Lower leg skin (tissue), 4 donors: Measurements from ENCODE around the gene MTRR. TPM values are rescaled to one million over a fixed set of nuclear protein-coding genes. Genes with fewer than 3 reads are reported as not detected.

Experiments
- DNase-seq, 2 donors: peaks; one replicate each; pipeline ENCODE4 v3.0.0-alpha.2; 2019; ENCODE audit warnings: low spot score in 2 of 2
- H3K4me3 ChIP-seq: fragments of 200-600 bp; sonication (generic); 2 replicates; pipeline ENCODE4 v1.5.1; 2017; ENCODE audit warnings: mild to moderate bottlenecking, low read depth; ENCODE audit not compliant: poor library complexity, severe bottlenecking
- POLR2A ChIP-seq, 2 donors: fragments of 450-650 bp; IDR thresholded peaks; one replicate each; pipeline ENCODE4 v1.6.1; 2016 to 2017; ENCODE audit warnings: antibody characterized with exemption in 2 of 2, mild to moderate bottlenecking in 1 of 2, moderate library complexity in 1 of 2
- WGBS, 2 donors: methylation state at CpG; one replicate each; pipeline ENCODE4 v1.1.5; 2018; 5-methylcytosine and 5-hydroxymethylcytosine counted together
- intact Hi-C: fragments of 100-400 bp; cut with DNase I; formaldehyde crosslinking; loops from one replicate; pipeline ENCODE4 v1.15.0; 2023; ENCODE audit warnings: low total_unique reads
- total RNA-seq, 4 donors: library from RNA; depleted of rRNA; stranded (reverse); fragments of >200 nt; gene quantifications; one replicate each; pipeline ENCODE4 v1.1.0, GENCODE V29; 2016
- TF ChIP-seq, protein P1 (sequence below), 3 donors: fragments of 450-650 bp; IDR thresholded peaks; one replicate each; pipeline ENCODE4 v1.5.1; 2016; ENCODE audit warnings: antibody characterized with exemption in 3 of 3, mild to moderate bottlenecking in 3 of 3, moderate library complexity in 2 of 3

The MTRR gene
- total RNA-seq, 4 donors from 2014 or later, result 22.6 to 45.4 (median 30.5) TPM

DNA sequence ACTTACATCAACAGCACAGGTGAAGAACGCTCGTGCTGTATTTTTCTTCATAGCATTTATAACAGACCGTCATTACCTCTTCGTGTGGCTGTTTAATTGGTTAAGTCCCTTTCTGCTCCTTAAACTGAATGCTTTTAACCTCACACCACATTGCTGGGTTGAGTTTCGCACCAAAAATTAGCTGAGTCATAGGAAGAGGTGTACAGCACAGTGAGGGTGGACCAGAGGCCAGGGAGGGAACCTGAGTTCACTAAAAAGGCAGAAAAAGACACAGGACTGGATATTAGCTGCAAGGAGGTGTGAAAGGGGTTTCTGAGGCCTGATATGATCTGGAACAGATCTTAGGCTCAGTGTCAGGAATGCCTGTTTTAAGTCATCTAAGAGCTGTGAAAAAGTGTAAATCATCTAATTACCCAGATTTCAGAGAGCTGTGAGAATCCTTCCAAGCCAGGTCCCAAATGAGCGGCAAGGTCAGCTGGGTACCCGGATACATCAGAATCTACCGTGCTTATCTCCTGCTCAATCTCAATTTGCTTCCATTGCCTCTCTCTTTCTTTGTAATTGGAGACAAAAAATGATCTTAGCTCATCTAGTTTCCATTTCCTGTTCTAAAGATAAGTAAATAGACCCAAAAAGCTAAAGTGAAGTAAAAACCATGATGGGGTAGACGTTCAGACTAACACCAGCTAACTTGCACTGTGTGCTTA lies 10.9 kb upstream of the MTRR start:
- no peak for DNase-seq
- 72 to 76% methylated on average over 9 of the region's 9 CpGs for WGBS, 2 donors
- no peak overlapping the region for H3K4me3 ChIP-seq
- intact Hi-C loops, result no loop called here
- TF ChIP-seq, protein P1, sequence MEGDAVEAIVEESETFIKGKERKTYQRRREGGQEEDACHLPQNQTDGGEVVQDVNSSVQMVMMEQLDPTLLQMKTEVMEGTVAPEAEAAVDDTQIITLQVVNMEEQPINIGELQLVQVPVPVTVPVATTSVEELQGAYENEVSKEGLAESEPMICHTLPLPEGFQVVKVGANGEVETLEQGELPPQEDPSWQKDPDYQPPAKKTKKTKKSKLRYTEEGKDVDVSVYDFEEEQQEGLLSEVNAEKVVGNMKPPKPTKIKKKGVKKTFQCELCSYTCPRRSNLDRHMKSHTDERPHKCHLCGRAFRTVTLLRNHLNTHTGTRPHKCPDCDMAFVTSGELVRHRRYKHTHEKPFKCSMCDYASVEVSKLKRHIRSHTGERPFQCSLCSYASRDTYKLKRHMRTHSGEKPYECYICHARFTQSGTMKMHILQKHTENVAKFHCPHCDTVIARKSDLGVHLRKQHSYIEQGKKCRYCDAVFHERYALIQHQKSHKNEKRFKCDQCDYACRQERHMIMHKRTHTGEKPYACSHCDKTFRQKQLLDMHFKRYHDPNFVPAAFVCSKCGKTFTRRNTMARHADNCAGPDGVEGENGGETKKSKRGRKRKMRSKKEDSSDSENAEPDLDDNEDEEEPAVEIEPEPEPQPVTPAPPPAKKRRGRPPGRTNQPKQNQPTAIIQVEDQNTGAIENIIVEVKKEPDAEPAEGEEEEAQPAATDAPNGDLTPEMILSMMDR (IDR thresholded peaks at IDR 0.05), result no peak
- no peak for TF ChIP-seq POLR2A (IDR thresholded peaks at IDR 0.05)

DNA sequence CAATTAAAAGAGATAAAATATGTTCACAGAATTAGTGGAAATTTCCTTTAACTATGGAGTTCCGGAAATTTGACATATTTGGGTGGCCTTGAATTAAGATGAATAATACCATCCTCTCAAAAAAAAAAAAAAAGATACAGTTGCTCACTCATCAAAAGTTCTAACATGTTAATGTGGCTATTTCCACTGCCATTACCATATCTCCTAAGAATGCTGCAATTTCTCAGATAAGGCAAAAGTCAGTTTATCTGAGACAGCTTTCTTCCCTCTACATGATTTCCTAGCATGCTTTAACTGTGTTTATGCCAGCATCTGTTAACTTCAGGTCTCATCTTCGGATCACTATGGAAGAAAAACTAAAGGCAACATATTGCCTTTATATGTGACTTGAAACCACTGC lies 2.8 kb upstream of the MTRR start:
- 95 to 96% methylated on average over 2 of the region's 2 CpGs for WGBS, 2 donors
- H3K4me3 ChIP-seq, result no peak overlapping the region
- intact Hi-C loops, result no loop called here
- DNase-seq, result no peak
- TF ChIP-seq, protein P1 (IDR thresholded peaks at IDR 0.05), result no peak
- TF ChIP-seq POLR2A (IDR thresholded peaks at IDR 0.05), result no peak

DNA sequence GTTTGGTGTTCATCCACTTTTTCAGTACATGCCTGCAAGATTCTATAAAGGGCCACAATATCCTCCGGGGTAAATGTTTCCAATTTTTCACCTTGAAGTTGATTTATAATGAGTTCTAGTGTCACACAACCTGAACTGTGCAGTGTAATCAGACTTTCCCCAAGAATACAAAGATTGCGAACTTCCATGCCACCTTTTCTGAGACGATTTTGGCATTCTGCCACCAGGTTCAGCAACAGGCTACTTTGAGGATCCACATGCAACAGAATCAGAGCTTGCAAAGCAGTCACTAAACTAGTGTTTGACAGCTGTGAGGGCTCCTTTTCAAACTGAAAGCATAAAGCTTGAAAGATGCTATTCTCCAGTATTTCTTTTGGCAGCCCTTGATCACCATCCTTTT lies 1.7 kb upstream of the MTRR start:
- intact Hi-C loops, result no loop called here
- 65% methylated on average over 3 of the region's 3 CpGs for whole genome bisulfite sequencing, 2 donors
- TF ChIP-seq, protein P1 (IDR thresholded peaks at IDR 0.05), result no peak
- no peak for TF ChIP-seq POLR2A (IDR thresholded peaks at IDR 0.05)
- no peak overlapping the region for H3K4me3 ChIP-seq
- DNase-seq, result no peak

DNA sequence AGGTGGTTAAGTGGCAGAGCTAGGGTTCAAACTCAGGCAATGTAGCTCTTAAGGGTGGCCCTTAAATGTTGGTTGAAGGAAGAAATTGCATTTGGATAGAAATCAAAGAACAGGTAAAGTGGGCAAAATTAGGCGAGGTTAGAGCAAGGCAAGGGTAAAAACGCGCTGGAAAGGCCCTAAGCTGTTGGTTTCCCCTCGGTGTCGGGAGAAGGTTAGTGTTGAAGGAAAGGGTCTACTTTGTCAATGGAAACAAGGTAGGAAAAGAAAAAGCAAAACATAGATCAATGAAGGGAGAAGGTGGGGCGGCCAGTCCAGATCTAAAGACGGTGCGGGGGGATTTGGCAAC lies 548 bp upstream of the MTRR start:
- 0 to 1% methylated on average over 8 of the region's 8 CpGs for WGBS, 2 donors
- DNase-seq, result no peak
- peak overlapping the region; percentile 99 for H3K4me3 ChIP-seq
- TF ChIP-seq, protein P1 (IDR thresholded peaks at IDR 0.05), result no peak
- no peak for TF ChIP-seq POLR2A (IDR thresholded peaks at IDR 0.05)
- intact Hi-C loops, result no loop called here

DNA sequence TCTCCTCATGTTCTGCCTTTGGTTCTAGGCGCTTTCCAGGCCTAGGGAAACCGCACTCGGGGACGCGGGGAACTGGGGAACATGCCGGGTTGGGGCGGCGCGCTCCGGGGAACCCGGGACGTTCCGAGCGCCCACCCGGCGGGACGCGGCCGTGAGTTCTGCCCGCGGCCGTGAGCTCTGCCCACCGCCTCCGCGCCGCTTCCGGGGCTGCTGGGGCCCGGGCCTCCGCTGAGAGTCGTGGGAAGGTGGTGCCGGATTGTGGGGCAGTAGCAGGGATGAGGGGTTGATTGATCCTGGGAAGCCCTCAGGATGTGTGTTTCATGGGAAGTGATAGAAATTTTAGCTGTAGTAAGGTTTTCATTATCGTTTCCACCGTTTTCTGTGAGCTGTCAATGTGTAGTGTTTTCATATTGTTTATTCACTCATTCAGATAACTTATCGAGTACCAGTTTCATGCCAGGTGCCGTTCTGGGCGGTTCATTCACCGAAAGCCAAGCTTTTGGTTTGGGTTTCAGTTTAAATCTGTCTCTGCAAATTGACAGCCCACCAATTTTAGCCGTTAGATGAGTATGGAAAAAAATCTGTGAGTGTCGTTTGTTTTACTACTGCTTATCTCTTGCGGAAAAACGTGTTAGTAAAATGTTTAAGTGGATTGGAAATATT lies 657 bp downstream of the MTRR start:
- no peak for DNase-seq
- intact Hi-C loops, result no loop called here
- no peak for TF ChIP-seq POLR2A (IDR thresholded peaks at IDR 0.05)
- TF ChIP-seq, protein P1 (IDR thresholded peaks at IDR 0.05), result no peak
- WGBS, 2 donors, result 2 to 3% methylated on average over 34 to 39 of the region's 41 CpGs
- H3K4me3 ChIP-seq, result peak overlapping the region; percentile 99
